Right atrium auricular region (tissue), 2 donors: ENCODE measurements around the gene ATAD3A. TPM values are rescaled to one million over a fixed set of nuclear protein-coding genes. Genes with fewer than 3 reads are reported as not detected.
"Not testable (repeated sequence)": the region's sequence is repeated elsewhere in the genome, so short reads cannot be mapped to it uniquely, and the experiment has no call there.

Experiments
- DNase-seq: peaks from one replicate; pipeline ENCODE4 v3.0.0-alpha.2; 2019; ENCODE audit warnings: low spot score
- H3K27ac ChIP-seq, 2 donors: fragments of 200-600 bp; sonication (generic); 1 replicate in 1 of 2; 2 replicates in 1 of 2; pipeline ENCODE4 v1.5.1; 2016 to 2019
- H3K27me3 ChIP-seq, 2 donors: fragments of 200-600 bp; sonication (generic); one replicate each; pipeline versions ENCODE4 v1.5.1 to v1.6.0; 2017 to 2019
- H3K36me3 ChIP-seq: fragments of 200-600 bp; sonication (generic); one replicate; pipeline ENCODE4 v1.5.1; 2016
- H3K4me1 ChIP-seq, 2 donors: fragments of 200-600 bp; sonication (generic); one replicate each; pipeline versions ENCODE4 v1.5.1 to v1.6.0; 2017 to 2019
- H3K4me3 ChIP-seq, 2 donors: fragments of 200-600 bp; sonication (generic); 1 replicate in 1 of 2; 2 replicates in 1 of 2; pipeline ENCODE4 v1.5.1; 2017 to 2019; ENCODE audit warnings: mild to moderate bottlenecking in 1 of 2, moderate library complexity in 1 of 2
- H3K9me3 ChIP-seq, 2 donors: fragments of 200-600 bp; sonication (generic); one replicate each; pipeline ENCODE4 v1.5.1; 2019
- CTCF ChIP-seq, 2 donors: fragments of 200-600 bp; sonication (generic); IDR thresholded peaks; one replicate each; pipeline ENCODE4 v1.5.1; 2019; ENCODE audit warnings: antibody characterized with exemption in 2 of 2
- total RNA-seq, 2 donors: library from RNA; depleted of rRNA; stranded (reverse); fragments of >200 nt; gene quantifications; one replicate each; pipeline ENCODE4 v1.1.0, GENCODE V29; 2016

The ATAD3A gene
- 10 to 100 TPM; 15.6 to 18.6 TPM for total RNA-seq

DNA sequence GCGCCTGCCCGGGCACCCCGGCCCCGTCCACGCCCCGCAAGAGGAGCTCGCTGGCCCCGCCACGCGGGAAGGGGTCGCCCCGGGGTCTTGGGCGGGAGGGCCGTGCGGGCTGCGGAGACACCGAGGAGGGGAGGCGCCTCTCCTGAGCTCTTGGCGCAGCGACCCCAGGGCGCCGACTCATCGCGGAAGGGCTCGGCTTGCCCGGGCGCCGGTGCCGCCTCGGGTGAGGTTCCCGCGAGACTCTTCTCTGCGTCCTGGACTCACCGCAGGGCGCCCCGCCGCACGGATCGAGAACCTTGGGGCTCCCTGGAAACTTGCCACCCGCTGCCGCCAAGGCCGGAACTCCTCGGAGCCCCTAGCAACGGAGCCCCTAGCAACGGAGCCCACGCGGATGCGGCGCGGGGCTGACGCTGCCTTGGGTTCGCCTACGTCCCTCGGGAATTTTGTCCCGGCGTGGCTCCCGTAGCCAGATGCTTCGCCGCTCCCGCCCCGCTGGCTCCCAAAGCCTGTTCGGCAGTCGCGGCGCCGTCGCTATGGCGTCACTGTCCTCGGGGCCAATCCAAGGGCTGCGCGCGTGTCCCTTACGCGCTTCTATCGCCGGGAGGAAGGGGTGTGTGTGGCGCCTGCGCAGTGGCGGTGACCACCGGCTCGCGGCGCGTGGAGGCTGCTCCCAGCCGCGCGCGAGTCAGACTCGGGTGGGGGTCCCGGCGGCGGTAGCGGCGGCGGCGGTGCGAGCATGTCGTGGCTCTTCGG lies at the start of gene ATAD3A:
Gene ATAD3A, plus strand, starts transcription at position 630 of the 753 bp plus-strand sequence. Its CDS starts 107 bp downstream, at position 737.
- Histone ChIP-seq H3K4me1 (peaks cover 0 to 12% of the 10 kb centered on the region in 2 donors), H3K9me3 (no peaks in the 10 kb centered on the region), H3K27me3 (no peaks in the 10 kb centered on the region), H3K27ac (peak within 1 kb of the TSS; percentile 90 to 94), H3K36me3 (peaks cover under 1% of the 10 kb centered on the region), H3K4me3 (peak within 1 kb of the TSS; percentile 94 to 95)
- TF ChIP-seq CTCF (IDR thresholded peaks at IDR 0.05) = no peak
- DNase-seq = peak; percentile 98

GRCh38 chr1:1462318-1462966 lies 49.5 kb upstream of the ATAD3A start:
- H3K36me3 ChIP-seq = no peaks in the 10 kb centered on the region
- peaks cover 0 to 6% of the 10 kb centered on the region in 2 donors for H3K4me1 ChIP-seq
- H3K9me3 ChIP-seq = no peaks in the 10 kb centered on the region
- no peak for DNase-seq
- H3K4me3 ChIP-seq = no peak overlapping the region
- no peaks in the 10 kb centered on the region for H3K27me3 ChIP-seq
- no peak for TF ChIP-seq CTCF (IDR thresholded peaks at IDR 0.05)
- H3K27ac ChIP-seq = no peak overlapping the region

DNA sequence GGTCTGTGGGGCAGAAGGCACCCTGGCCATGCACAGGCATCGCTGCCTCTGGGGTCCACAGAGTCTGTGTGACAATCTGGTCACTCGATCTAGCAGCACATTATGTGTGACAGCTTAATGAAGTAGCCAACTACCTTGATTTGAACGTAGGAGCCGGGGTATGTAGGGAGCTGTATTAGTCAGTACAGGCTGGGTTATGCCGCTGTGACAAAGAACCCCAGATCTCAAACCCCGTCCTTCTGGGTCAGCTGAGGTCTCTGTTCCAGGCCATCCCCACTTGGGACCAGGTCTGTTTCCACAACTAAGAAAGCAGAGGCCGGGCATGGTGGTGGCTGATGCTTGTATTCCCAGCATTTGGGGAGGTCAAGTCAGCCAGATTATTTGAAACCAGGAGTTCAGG lies 48.6 kb upstream of the ATAD3A start:
- TF ChIP-seq CTCF (IDR thresholded peaks at IDR 0.05) = no peak
- Histone ChIP-seq H3K36me3 (no peaks in the 10 kb centered on the region), H3K27me3 (no peaks in the 10 kb centered on the region), H3K4me1 (peaks cover 0 to 6% of the 10 kb centered on the region in 2 donors), H3K27ac (no peak overlapping the region), H3K9me3 (no peaks in the 10 kb centered on the region), H3K4me3 (no peak overlapping the region)
- no peak for DNase-seq

DNA sequence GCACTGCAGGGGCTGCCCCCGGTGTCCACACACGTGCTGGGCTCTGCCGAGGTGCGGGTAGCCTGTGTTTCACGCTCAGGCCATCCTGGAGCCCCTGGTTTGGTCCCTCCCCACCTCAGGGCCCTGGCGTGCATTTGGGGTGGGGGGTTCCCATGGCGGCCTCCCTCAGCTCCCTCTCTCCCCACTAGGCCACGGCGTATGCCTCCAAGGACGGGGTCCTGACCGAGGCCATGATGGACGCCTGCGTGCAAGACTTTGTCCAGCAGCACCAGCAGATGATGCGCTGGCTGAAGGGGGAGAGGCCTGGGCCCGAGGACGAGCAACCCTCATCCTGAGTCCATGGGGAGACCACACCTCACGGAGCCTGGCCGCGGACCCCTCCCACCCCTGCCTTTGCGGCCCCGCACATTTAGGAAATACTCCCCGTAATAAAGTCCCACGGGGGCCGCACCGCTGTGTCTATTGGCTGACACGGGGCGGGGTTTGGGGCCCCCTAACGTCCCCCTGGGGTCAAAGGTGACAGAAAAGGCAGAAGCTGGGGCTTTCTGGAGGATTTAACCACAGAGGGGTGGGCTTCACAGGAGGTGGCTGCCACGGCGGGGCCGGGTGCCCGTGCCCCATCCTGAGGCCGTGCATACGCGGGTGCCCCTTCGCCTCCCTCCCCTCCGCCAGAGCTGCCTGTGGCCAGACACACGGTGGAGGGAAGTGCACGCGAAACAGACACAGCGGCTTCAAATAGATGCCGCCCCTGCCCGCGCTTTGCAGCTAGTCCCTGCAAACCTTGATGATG lies 43.6 kb upstream of the ATAD3A start:
- not testable (repeated sequence) for H3K36me3 ChIP-seq, H3K4me3 ChIP-seq, H3K27ac ChIP-seq, H3K9me3 ChIP-seq, DNase-seq, H3K27me3 ChIP-seq
- peaks cover 0 to 18% of the 10 kb centered on the region in 2 donors for H3K4me1 ChIP-seq

DNA sequence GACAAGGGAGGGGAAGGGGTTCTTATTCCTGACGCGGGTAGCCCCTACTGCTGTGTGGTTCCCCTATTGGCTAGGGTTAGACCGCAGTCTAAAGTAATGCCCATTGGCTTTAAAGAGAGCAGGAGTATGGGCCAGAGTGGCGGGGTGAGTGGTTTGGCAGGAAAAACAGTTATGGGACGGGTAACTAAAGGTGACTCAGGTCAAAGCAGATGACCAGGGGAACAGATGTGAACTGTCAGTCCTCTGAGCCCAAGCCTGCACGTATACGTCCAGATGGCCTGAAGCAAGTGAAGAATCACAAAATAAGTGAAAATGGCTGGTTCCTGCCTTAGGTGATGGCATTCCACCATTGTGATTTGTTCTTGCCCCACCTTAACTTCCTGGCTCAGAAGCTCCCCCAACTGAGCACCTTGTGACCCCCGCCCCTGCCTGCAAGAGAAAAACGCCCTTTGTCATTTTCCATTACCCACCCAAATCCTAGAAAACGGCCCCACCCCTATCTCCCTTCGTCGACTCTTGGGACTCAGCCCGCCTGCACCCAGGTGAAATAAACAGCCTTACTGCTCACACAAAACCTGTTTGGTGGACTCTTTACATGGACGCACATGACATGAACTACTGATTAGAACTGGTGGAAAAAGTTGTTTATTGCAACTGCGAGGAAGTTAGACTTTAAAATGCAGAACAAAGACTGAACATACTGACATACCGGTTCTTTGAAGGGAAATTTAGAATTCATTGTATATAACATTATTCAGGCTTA lies 41.2 kb upstream of the ATAD3A start:
- peak overlapping the region; percentile 72 to 89 for H3K4me3 ChIP-seq
- H3K4me1 ChIP-seq = peaks cover 0 to 24% of the 10 kb centered on the region in 2 donors
- DNase-seq = no peak
- H3K36me3 ChIP-seq = no peaks in the 10 kb centered on the region
- no peaks in the 10 kb centered on the region for H3K27me3 ChIP-seq
- TF ChIP-seq CTCF (IDR thresholded peaks at IDR 0.05) = no peak
- peak overlapping the region; percentile 75 to 83 for H3K27ac ChIP-seq
- H3K9me3 ChIP-seq = no peaks in the 10 kb centered on the region
